ENCODE data around the gene MSH5.

Gene MSH5

GRCh38 chr6:31744422-31744821 lies 4.6 kb downstream of the MSH5 start:
- Histone ChIP-seq H3K27me3 (ENCODE audit: insufficient read depth, low read depth) (no peaks in the 10 kb centered on the region), H2AFZ (ENCODE audit: low read depth) (no peak overlapping the region), H3K36me3 (ENCODE audit: insufficient read depth) (no peaks in the 10 kb centered on the region), H3K4me2 (no peak overlapping the region), H4K20me1 (ENCODE audit: insufficient read depth) (no peaks in the 10 kb centered on the region), H3K4me3 (IDR thresholded peaks at IDR 0.05; ENCODE audit: insufficient read depth, low read depth, low read length) (no peak overlapping the region), H3K27ac (no peak overlapping the region), H3K9ac (no peak overlapping the region), H3K79me2 (ENCODE audit: insufficient read depth, low read depth) (peaks cover 12% of the 10 kb centered on the region; the same call in 1 of the 2 replicates), H3K4me1 (ENCODE audit: low read depth, poor library complexity, severe bottlenecking) (peaks cover 13% of the 10 kb centered on the region)
- TF ChIP-seq, protein P1, sequence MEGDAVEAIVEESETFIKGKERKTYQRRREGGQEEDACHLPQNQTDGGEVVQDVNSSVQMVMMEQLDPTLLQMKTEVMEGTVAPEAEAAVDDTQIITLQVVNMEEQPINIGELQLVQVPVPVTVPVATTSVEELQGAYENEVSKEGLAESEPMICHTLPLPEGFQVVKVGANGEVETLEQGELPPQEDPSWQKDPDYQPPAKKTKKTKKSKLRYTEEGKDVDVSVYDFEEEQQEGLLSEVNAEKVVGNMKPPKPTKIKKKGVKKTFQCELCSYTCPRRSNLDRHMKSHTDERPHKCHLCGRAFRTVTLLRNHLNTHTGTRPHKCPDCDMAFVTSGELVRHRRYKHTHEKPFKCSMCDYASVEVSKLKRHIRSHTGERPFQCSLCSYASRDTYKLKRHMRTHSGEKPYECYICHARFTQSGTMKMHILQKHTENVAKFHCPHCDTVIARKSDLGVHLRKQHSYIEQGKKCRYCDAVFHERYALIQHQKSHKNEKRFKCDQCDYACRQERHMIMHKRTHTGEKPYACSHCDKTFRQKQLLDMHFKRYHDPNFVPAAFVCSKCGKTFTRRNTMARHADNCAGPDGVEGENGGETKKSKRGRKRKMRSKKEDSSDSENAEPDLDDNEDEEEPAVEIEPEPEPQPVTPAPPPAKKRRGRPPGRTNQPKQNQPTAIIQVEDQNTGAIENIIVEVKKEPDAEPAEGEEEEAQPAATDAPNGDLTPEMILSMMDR (conservative IDR thresholded peaks at IDR 0.05; ENCODE audit: low read depth, low read length) = no peak

DNA sequence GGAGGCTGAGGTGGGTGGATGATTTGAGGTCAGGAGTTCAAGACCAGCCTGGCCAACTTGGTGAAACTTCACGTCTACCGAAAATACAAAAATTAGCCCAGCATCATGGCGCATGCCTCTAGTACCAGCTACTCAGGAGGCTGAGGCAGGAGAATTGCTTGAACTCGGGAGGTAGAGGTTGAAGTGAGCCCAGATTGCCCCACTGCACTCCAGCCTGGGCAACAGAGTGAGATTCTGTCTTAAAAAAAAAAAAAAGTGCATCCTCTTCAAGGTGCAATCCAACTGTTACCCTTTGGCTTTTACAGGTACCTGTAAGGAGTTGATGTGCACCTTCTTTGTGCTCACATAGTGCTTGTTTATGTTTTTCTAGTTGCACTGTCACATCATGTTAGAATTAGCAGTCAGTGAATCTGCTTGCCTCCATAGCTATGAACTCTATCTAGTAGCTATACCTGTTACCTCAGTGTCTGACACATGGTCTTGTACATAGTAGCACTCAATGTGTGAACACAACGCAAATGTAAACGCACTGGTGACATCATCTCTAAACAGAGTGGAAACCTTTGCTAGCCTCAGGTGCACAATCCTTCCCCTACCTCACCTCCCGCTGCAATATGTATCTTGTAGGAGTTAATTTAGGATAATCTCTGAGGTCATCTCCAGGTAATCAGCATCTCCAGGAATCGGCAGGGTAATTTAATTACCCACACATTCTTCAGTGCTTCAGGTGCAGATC lies 9.7 kb downstream of the MSH5 start:
- Histone ChIP-seq H4K20me1 (ENCODE audit: insufficient read depth) (no peaks in the 10 kb centered on the region), H3K27me3 (ENCODE audit: insufficient read depth, low read depth) (no peaks in the 10 kb centered on the region), H3K4me2 (no peak overlapping the region), H3K27ac (no peak overlapping the region), H3K9ac (no peak overlapping the region), H2AFZ (ENCODE audit: low read depth) (no peak overlapping the region), H3K36me3 (ENCODE audit: insufficient read depth) (no peaks in the 10 kb centered on the region), H3K4me3 (IDR thresholded peaks at IDR 0.05; ENCODE audit: insufficient read depth, low read depth, low read length) (no peak overlapping the region), H3K4me1 (ENCODE audit: low read depth, poor library complexity, severe bottlenecking) (no peaks in the 10 kb centered on the region), H3K79me2 (ENCODE audit: insufficient read depth, low read depth) (no peaks in the 10 kb centered on the region)
- TF ChIP-seq, protein P1 (conservative IDR thresholded peaks at IDR 0.05; ENCODE audit: low read depth, low read length) = no peak

- no peak overlapping the region for H3K4me2 ChIP-seq
- H3K27me3 ChIP-seq (ENCODE audit: insufficient read depth, low read depth) = no peaks in the 10 kb centered on the region
- no peaks in the 10 kb centered on the region for H4K20me1 ChIP-seq (ENCODE audit: insufficient read depth)
- no peak overlapping the region for H3K27ac ChIP-seq
- H2AFZ ChIP-seq (ENCODE audit: low read depth) = no peak overlapping the region
- H3K4me3 ChIP-seq (IDR thresholded peaks at IDR 0.05; ENCODE audit: insufficient read depth, low read depth, low read length) = no peak overlapping the region
- H3K79me2 ChIP-seq (ENCODE audit: insufficient read depth, low read depth) = no peaks in the 10 kb centered on the region
- no peak overlapping the region for H3K9ac ChIP-seq
- TF ChIP-seq, protein P1 (conservative IDR thresholded peaks at IDR 0.05; ENCODE audit: low read depth, low read length) = no peak
- no peaks in the 10 kb centered on the region for H3K4me1 ChIP-seq (ENCODE audit: low read depth, poor library complexity, severe bottlenecking)
- no peaks in the 10 kb centered on the region for H3K36me3 ChIP-seq (ENCODE audit: insufficient read depth)
Measured at GRCh38 chr6:31750411-31751022, 10.7 kb downstream of the MSH5 start.

- H3K9ac ChIP-seq = no peak overlapping the region
- no peak overlapping the region for H3K4me2 ChIP-seq
- no peaks in the 10 kb centered on the region for H4K20me1 ChIP-seq (ENCODE audit: insufficient read depth)
- H2AFZ ChIP-seq (ENCODE audit: low read depth) = no peak overlapping the region
- no peaks in the 10 kb centered on the region for H3K36me3 ChIP-seq (ENCODE audit: insufficient read depth)
- H3K4me1 ChIP-seq (ENCODE audit: low read depth, poor library complexity, severe bottlenecking) = no peaks in the 10 kb centered on the region
- H3K27ac ChIP-seq = no peak overlapping the region
- no peaks in the 10 kb centered on the region for H3K79me2 ChIP-seq (ENCODE audit: insufficient read depth, low read depth)
- TF ChIP-seq, protein P1 (conservative IDR thresholded peaks at IDR 0.05; ENCODE audit: low read depth, low read length) = no peak
- H3K27me3 ChIP-seq (ENCODE audit: insufficient read depth, low read depth) = no peaks in the 10 kb centered on the region
- no peak overlapping the region for H3K4me3 ChIP-seq (IDR thresholded peaks at IDR 0.05; ENCODE audit: insufficient read depth, low read depth, low read length)
Measured at GRCh38 chr6:31752739-31753319, 13.0 kb downstream of the MSH5 start.
